HCT116 (cell line): Measurements from ENCODE around the gene COL2A1. TPM values are rescaled to one million over a fixed set of nuclear protein-coding genes. Genes with fewer than 3 reads are reported as not detected.

ENCODE experiments used
- ATAC-seq: fragments of 200-7000 bp; cut with Tn5 transposase; 2 replicates; pipeline ENCODE4 v1.9.1; 2020; ENCODE audit warnings: mild to moderate bottlenecking, moderate library complexity
- BruUV-seq: library from RNA; stranded (reverse); fragments of 400-500 nt; replicated peaks from 2 replicates; lab custom pipeline; 2021; lab: Mats Ljungman, UMichigan
- CTCF ChIA-PET: fragments of 300-600 bp; sonication (Branson Sonifier 250); formaldehyde crosslinking; loops from one replicate; lab custom pipeline; 2021; ENCODE audit warnings: antibody characterized with exemption; lab: Charles Lee
- POLR2A ChIA-PET: fragments of 300-600, 350-600 bp; sonication (Branson Sonifier 250); formaldehyde crosslinking; loops from one replicate; lab custom pipeline; 2021; ENCODE audit warnings: antibody characterized with exemption; lab: Charles Lee
- RAD21 ChIA-PET, 2 experiments: fragments of 300-600 bp; sonication (Branson Sonifier 250); formaldehyde crosslinking; loops; one replicate each; lab custom pipeline; 2023; ENCODE audit warnings: low total read pairs in 2 of 2; ENCODE audit not compliant: uncharacterized antibody in 2 of 2, unreplicated experiment in 2 of 2, low non-redundant PET in 1 of 2; lab: Charles Lee
- DNase-seq: peaks from one replicate; pipeline ENCODE4 v3.0.0-alpha.2; 2010; ENCODE audit warnings: low read depth, low spot score
- H2AFZ ChIP-seq: fragments of 200-600 bp; shearing (Covaris generic), sonication (generic); 2 replicates; pipeline ENCODE4 v1.6.1; 2017; ENCODE audit warnings: low read depth, mixed run types, mixed read lengths, antibody characterized with exemption, low read length; ENCODE audit not compliant: poor library complexity, severe bottlenecking
- H3K27ac ChIP-seq: 2 replicates; pipeline ENCODE4 v1.5.1; 2012; ENCODE audit warnings: low read depth, low read length
- H3K27me3 ChIP-seq: fragments of 200-600 bp; sonication (generic); 2 replicates; pipeline ENCODE4 v1.6.1; 2016; ENCODE audit warnings: mixed run types, low read length, mixed read lengths; ENCODE audit not compliant: insufficient read depth
- H3K36me3 ChIP-seq, 2 experiments: fragments of 200-500 bp in 1 of 2; fragments of 200-600 bp in 1 of 2; sonication (Bioruptor generic) in 1 of 2; sonication (generic) in 1 of 2; 2 replicates each; pipeline versions ENCODE4 v1.5.1 to v1.6.1; 2014 to 2016; ENCODE audit warnings: low read length in 2 of 2, inconsistent platforms in 1 of 2, mixed read lengths in 1 of 2, mixed run types in 1 of 2; ENCODE audit not compliant: insufficient read depth in 2 of 2, control insufficient read depth in 1 of 2
- H3K4me1 ChIP-seq, 2 experiments: fragments of 200-600 bp in 1 of 2; sonication (generic) in 1 of 2; 2 replicates each; pipeline versions ENCODE4 v1.5.1 to v1.6.1; 2012 to 2017; ENCODE audit warnings: low read length in 2 of 2, inconsistent platforms in 1 of 2, mild to moderate bottlenecking in 1 of 2, mixed read lengths in 1 of 2, mixed run types in 1 of 2, moderate library complexity in 1 of 2; ENCODE audit not compliant: insufficient read depth in 2 of 2, control insufficient read depth in 1 of 2
- H3K4me2 ChIP-seq: fragments of 200-600 bp; sonication (generic); 2 replicates; pipeline ENCODE4 v1.6.1; 2017; ENCODE audit warnings: mixed run types, low read length, mixed read lengths
- H3K4me3 ChIP-seq, 2 experiments: fragments of 200-600 bp in 1 of 2; sonication (generic) in 1 of 2; replicated peaks in 1 of 2; 2 replicates each; pipeline ENCODE4 v1.5.1; 2011 to 2016; ENCODE audit warnings: low read length in 2 of 2, control low read depth in 1 of 2, low read depth in 1 of 2, mild to moderate bottlenecking in 1 of 2, mixed read lengths in 1 of 2, mixed run types in 1 of 2
- H3K79me2 ChIP-seq: fragments of 200-600 bp; sonication (generic); 2 replicates; pipeline ENCODE4 v1.6.1; 2017; ENCODE audit warnings: mild to moderate bottlenecking, mixed run types, low read length, moderate library complexity, mixed read lengths; ENCODE audit not compliant: insufficient read depth
- H3K9ac ChIP-seq: fragments of 200-600 bp; sonication (generic); 2 replicates; pipeline ENCODE4 v1.6.1; 2016; ENCODE audit warnings: low read length, mixed read lengths
- H3K9me2 ChIP-seq: fragments of 200-600 bp; sonication (generic), shearing (Covaris generic); 2 replicates; pipeline ENCODE4 v1.6.1; 2017; ENCODE audit warnings: mixed run types, mild to moderate bottlenecking, moderate library complexity; ENCODE audit not compliant: insufficient read depth
- H3K9me3 ChIP-seq, 2 experiments: fragments of 200-500 bp in 1 of 2; fragments of 200-600 bp in 1 of 2; sonication (Bioruptor generic) in 1 of 2; sonication (generic) in 1 of 2; 2 replicates each; pipeline ENCODE4 v1.6.1; 2014 to 2017; ENCODE audit warnings: low read length in 2 of 2, mixed read lengths in 2 of 2, inconsistent platforms in 1 of 2, low read depth in 1 of 2, mild to moderate bottlenecking in 1 of 2, mixed run types in 1 of 2, moderate library complexity in 1 of 2; ENCODE audit not compliant: control insufficient read depth in 1 of 2, insufficient read depth in 1 of 2
- H4K20me1 ChIP-seq: fragments of 200-600 bp; sonication (generic), shearing (Covaris generic); 2 replicates; pipeline ENCODE4 v1.6.1; 2017; ENCODE audit warnings: mixed run types, mild to moderate bottlenecking, moderate library complexity; ENCODE audit not compliant: insufficient read depth
- CTCF ChIP-seq, 3 experiments: fragments of 200-600 bp in 1 of 3; sonication (generic) in 1 of 3; IDR thresholded peaks in 2 of 3; conservative IDR thresholded peaks in 1 of 3; 2 replicates each; pipeline ENCODE4 v1.5.1; 2012 to 2017; ENCODE audit warnings: low read depth in 2 of 3, low read length in 2 of 3, antibody characterized with exemption in 1 of 3, borderline replicate concordance in 1 of 3, control low read depth in 1 of 3, mild to moderate bottlenecking in 1 of 3, mixed read lengths in 1 of 3, mixed run types in 1 of 3, moderate library complexity in 1 of 3; ENCODE audit not compliant: insufficient read depth in 1 of 3
- RAD21 ChIP-seq: IDR thresholded peaks from 2 replicates; pipeline ENCODE4 v1.6.1; 2012; ENCODE audit warnings: low read depth, mild to moderate bottlenecking
- intact Hi-C: fragments of 100-400 bp; cut with micrococcal nuclease; formaldehyde crosslinking; loops from 2 replicates; pipeline ENCODE4 v1.10.0; 2022
- total RNA-seq: library from RNA; stranded (reverse); gene quantifications from one replicate; pipeline ENCODE4 v1.2.1, GENCODE V29; 2021; ENCODE audit not compliant: unreplicated experiment
- TF ChIP-seq, protein P1 (sequence below): IDR thresholded peaks from 2 replicates; pipeline ENCODE4 v1.6.1; 2012; ENCODE audit warnings: low read depth

COL2A1 gene
- total RNA-seq, 1 experiment from 2014 or later: 0.22 TPM

DNA sequence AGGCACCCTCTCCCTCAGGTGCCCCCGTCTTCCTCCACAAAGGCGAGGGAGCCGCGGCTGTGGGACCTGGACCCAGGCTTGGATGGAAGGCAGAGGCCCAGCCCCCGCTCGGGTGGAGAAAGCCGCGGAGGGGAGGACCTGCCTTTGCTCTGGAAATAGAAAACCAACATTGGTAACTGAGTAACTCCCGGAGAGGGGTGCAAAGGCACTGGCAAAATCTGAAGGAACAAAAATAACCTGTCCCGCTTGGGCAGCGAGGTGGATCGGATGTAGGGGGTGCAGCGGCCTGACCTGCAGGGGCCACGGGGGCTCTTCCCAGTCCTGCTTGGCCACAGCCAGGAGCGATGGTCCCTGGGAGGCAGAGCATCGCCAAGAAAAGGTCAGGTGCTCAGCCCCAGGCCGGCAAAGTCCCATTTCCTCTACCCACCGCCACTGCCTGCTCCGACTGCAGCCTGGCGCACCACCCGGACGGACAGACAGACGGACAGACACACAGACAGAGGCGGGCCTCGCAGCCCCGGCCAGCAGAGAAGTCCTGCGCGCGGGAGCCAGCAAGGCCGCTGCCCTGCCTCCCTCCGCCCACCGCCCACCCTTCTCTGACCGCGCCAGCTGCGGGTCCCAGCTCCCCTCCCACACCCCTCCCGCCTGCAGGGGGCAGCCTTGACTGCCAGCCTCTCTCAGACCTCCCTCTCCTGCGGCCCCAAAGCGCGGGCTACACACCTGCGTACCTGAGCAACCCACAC lies 62.2 kb downstream of the COL2A1 start:
- Histone ChIP-seq H3K9me2 (no peaks in the 10 kb centered on the region), H3K36me3 (no peaks in the 10 kb centered on the region), H3K4me1 (peaks cover 0 to 40% of the 10 kb centered on the region in 2 experiments; a peak in 2 of 4 replicates), H3K27me3 (no peaks in the 10 kb centered on the region), H2AFZ (no peak overlapping the region), H3K4me2 (no peak overlapping the region), H3K4me3 (no peak overlapping the region), H3K27ac (no peak overlapping the region), H4K20me1 (no peaks in the 10 kb centered on the region), H3K79me2 (no peaks in the 10 kb centered on the region), H3K9ac (no peak overlapping the region), H3K9me3 (no peaks in the 10 kb centered on the region)
- intact Hi-C loops: loop anchor here (5.0 to 10.0 kb wide), 2 partner anchors 223 to 675 kb away; no protein-coding TSS in a partner anchor
- ChIA-PET POLR2A (no interaction called here), RAD21 (interaction anchor here in 1 of 2 experiments (0.9 kb wide), 1 partner anchor 37 kb away, joined by 3 read pairs; the partner anchor contains the start of gene VDR), CTCF (interaction anchor here (0.6 to 0.8 kb wide), 2 partner anchors 37 to 1032 kb away, joined by 3 to 5 read pairs; partner anchors contain the start of gene VDR)
- BruUV-seq: no TSS peak
- DNase-seq: no peak
- TF ChIP-seq RAD21 (peak; percentile 39), CTCF (IDR thresholded peaks at IDR 0.05 in 2 of 3, conservative IDR thresholded peaks at IDR 0.05 in 1 of 3; ENCODE audit: borderline replicate concordance in 1 of 3, insufficient read depth in 1 of 3, low read depth in 2 of 3, low read length in 2 of 3) (peak in 2 of 3 experiments; percentile 47 to 60; a peak in 4 of 6 replicates)
- TF ChIP-seq, protein P1, sequence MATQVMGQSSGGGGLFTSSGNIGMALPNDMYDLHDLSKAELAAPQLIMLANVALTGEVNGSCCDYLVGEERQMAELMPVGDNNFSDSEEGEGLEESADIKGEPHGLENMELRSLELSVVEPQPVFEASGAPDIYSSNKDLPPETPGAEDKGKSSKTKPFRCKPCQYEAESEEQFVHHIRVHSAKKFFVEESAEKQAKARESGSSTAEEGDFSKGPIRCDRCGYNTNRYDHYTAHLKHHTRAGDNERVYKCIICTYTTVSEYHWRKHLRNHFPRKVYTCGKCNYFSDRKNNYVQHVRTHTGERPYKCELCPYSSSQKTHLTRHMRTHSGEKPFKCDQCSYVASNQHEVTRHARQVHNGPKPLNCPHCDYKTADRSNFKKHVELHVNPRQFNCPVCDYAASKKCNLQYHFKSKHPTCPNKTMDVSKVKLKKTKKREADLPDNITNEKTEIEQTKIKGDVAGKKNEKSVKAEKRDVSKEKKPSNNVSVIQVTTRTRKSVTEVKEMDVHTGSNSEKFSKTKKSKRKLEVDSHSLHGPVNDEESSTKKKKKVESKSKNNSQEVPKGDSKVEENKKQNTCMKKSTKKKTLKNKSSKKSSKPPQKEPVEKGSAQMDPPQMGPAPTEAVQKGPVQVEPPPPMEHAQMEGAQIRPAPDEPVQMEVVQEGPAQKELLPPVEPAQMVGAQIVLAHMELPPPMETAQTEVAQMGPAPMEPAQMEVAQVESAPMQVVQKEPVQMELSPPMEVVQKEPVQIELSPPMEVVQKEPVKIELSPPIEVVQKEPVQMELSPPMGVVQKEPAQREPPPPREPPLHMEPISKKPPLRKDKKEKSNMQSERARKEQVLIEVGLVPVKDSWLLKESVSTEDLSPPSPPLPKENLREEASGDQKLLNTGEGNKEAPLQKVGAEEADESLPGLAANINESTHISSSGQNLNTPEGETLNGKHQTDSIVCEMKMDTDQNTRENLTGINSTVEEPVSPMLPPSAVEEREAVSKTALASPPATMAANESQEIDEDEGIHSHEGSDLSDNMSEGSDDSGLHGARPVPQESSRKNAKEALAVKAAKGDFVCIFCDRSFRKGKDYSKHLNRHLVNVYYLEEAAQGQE: no peak
- peak; percentile 91 for ATAC-seq
